ENCODE data around the gene UST.

GRCh38 chr6:148983966-148984365 lies 237.1 kb downstream of the UST start:
- no peak for TF ChIP-seq POLR2A (IDR thresholded peaks at IDR 0.05)
- TF ChIP-seq, protein P1, sequence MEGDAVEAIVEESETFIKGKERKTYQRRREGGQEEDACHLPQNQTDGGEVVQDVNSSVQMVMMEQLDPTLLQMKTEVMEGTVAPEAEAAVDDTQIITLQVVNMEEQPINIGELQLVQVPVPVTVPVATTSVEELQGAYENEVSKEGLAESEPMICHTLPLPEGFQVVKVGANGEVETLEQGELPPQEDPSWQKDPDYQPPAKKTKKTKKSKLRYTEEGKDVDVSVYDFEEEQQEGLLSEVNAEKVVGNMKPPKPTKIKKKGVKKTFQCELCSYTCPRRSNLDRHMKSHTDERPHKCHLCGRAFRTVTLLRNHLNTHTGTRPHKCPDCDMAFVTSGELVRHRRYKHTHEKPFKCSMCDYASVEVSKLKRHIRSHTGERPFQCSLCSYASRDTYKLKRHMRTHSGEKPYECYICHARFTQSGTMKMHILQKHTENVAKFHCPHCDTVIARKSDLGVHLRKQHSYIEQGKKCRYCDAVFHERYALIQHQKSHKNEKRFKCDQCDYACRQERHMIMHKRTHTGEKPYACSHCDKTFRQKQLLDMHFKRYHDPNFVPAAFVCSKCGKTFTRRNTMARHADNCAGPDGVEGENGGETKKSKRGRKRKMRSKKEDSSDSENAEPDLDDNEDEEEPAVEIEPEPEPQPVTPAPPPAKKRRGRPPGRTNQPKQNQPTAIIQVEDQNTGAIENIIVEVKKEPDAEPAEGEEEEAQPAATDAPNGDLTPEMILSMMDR (IDR thresholded peaks at IDR 0.05) = no peak

Data from right lobe of liver (tissue), 4 donors.